NCI-H526 treated with DMSO at 0.1 percent for 48 hours (cell line): ENCODE measurements around the gene KCNV2.

Experiments
- DNase-seq: peaks from one replicate; lab custom pipeline; 2025; lab: John Stamatoyannopoulos, UW

The KCNV2 gene

DNA sequence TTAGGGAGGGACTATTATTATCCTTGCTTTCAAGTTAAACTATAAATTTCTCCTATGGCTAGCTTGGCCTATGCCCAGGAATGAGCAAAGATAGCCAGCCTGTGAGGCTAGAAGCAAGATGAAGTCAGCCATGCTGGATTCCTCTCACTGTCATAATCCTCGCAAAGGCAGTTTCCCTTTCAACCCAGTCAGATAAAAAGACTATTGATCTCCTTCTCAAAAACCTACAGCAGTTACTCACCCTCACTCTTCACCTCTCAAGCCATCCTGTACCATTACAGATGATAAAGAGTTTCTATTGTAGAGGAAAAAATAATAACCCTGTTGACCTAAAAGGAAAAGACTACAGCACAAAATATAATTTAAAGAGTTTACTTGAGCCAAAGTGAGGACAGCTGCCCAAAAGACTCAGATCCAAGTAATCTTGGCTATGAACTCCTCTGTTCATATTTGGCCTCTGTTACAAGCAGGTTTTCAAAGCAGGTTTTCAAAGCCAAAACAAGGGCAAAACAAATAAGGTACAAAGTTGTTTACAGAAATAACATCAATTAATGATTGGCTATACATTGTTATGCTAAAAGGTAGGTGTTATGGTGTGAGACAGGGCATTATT, 41.7 kb downstream of the KCNV2 start:
- DNase-seq = no peak

DNA sequence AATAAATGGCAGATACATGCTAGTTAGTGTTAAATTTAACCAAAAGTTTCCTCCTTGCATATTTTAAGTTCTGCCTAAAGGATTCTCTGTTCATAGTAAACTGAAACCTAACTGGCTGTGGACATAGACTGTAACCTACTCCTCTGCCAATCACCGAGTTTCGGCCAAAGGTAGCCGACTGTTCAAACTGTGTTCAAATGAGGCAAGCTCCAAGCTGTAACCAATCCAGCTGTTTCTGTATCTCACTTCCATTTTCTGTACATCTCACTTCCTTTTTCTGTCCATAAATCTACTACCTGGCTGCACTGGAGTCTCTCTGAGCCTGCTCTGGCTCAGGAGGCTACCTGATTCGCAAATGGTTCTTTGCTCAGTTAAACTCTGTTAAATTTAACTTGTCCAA, 44.1 kb downstream of the KCNV2 start:
- DNase-seq = no peak

DNA sequence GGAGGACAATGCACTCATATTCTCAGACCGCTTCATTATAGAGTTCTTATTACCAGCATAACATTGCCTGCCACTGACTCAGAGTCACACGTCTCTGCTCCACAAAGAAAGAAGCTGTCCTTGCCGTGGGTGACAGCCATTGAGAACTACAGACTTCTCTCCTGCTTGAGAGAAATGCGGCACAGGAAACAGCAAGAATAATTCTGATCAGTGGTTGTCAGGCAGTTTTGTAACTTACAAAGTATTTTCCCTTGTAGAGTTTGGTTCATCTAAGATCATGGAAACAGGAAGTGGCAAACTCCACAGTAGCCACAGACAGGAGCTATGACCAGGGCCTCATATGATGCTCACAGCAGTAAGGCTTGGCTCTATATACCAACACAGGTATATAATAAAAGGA, 47.0 kb downstream of the KCNV2 start:
- DNase-seq = no peak

DNA sequence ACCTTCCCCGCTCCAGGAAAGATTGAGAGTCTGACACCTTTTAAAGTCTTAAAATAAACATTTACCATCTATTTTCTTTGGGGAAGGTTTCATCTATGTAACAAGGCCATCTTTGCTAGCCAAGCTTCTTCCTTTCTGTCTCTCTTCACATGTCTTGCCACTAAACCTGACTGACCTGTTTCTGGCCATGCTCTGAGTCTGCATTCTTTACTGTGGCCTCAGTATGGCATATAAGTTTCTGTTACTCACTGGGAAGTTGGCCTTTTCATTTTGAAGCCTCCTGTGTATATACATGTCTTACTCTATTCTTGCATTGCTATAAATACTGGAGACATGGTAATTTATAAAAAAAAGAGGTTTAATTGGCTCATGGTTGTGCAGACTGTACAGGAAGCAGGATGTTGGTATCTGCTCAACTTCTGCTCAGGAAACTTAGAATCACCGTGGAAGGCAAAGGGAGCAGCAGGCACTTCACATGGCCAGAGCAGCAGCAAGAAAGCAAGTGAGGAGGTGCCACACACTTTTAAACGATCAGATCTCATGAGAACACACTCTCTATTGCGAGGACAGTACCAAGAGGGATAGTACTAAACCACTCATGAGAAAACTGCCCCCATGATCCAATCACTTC, 48.1 kb downstream of the KCNV2 start:
- no peak for DNase-seq

- DNase-seq = no peak
Measured at GRCh38 chr9:2767800-2768677, 50.7 kb downstream of the KCNV2 start.

DNA sequence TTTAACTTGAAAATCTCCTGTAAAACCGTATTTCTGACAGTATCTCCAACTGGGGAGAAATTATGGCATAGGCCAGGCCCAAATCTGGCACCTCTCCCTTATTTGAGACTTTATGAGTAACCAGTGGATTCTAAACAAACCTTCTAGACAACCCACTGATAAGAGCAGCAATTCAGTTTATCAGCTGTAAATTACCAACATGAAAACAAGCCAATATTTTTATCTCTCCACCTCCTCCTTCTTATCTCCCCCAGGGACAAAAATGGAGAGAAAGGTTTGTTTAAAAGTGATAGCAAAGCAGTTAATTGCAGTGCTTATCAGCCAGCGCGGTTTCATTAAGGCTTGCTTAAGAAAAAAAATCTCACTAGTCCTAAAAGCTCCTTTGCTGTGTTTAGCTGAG, 53.8 kb downstream of the KCNV2 start:
- DNase-seq = no peak

GRCh38 chr9:2771661-2772060, 54.4 kb downstream of the KCNV2 start:
- no peak for DNase-seq

DNA sequence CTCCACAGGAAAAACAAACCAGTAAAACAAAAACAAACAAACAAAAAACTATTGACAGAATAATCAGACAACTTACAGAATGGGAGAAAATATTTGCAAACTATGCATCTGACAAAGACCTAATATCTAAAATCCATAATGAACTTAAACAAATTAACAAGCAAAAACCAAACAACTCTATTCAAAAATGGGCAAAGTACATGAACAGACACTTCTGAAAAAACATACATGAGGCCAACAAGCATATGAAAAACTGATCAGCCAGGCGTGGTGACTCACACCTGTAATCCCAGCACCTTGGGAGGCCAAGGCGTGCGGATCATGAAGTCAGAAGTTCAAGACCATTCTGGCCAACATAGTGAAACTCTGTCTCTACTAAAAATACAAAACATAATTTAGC, 60.1 kb downstream of the KCNV2 start:
- no peak for DNase-seq

DNA sequence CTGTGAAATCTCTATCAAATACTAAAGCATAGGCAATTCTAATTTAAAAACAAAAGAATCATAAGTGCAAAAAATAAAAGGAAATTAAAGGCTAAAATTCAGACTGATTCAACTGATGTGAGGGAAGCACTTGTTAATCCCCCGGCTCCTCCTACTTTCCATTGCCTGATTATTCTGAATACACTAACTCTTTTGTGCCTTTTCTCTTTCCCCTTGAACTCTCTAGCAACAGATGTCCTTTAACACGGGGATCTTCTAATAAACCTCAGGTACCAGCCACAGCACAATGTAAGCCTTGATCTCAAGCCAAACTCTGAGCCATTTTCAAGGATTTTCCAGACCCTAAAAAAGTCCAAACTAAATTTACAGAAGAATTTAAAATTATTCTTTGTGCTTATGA, 61.5 kb downstream of the KCNV2 start:
- DNase-seq = no peak
